Transverse colon (tissue), 4 donors: ENCODE measurements around the gene TCERG1L.

Source experiments
- CTCF ChIP-seq, 5 experiments: fragments of 200-600 bp in 3 of 5; fragments of 450-650 bp in 2 of 5; sonication (generic) in 3 of 5; IDR thresholded peaks; 1 replicate in 2 of 5; 2 replicates in 3 of 5; pipeline ENCODE4 v1.5.1; 2016 to 2017; ENCODE audit warnings: antibody characterized with exemption in 5 of 5, inconsistent platforms in 3 of 5, mild to moderate bottlenecking in 2 of 5, moderate library complexity in 1 of 5
- EP300 ChIP-seq: sonication (generic); formaldehyde crosslinking; IDR thresholded peaks from one replicate; pipeline ENCODE4 v1.6.1; 2017; ENCODE audit warnings: antibody characterized with exemption, low read depth
- POLR2A ChIP-seq: fragments of 450-650 bp; IDR thresholded peaks from one replicate; pipeline ENCODE4 v1.6.1; 2016; ENCODE audit warnings: antibody characterized with exemption, mild to moderate bottlenecking, moderate library complexity
- POLR2AphosphoS5 ChIP-seq, 3 donors: sonication (generic); formaldehyde crosslinking; IDR thresholded peaks; one replicate each; pipeline ENCODE4 v1.6.1; 2016; ENCODE audit warnings: antibody characterized with exemption in 3 of 3

DNA sequence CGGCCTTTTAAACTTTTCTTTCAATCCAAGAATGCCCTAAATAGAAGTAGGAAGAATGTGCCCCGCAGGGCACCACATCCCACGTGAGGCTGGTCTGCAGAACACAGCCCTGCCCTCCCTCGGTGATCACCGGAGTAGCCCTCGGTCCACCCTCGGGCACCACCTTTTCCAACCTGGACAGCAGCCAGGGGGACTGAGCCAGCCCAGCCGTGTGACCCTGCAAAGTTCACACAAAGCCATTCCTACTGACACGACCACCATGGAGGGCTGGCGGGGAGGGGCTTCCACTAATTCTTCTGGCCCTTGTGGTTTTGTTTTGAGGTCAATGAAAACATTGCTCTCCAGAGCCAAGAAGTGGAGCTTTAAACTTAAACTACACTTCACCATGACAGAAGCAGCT is 132.2 kb downstream of the TCERG1L start:
- TF ChIP-seq CTCF (IDR thresholded peaks at IDR 0.05) (no peak), POLR2AphosphoS5 (IDR thresholded peaks at IDR 0.05) (no peak), POLR2A (no peak), EP300 (no peak)
